Heart left ventricle (tissue), 16 donors: ENCODE data around the gene WDR90. TPM values are rescaled to one million over a fixed set of nuclear protein-coding genes. Genes with fewer than 3 reads are reported as not detected.

ENCODE experiments used
- ATAC-seq, 4 donors: fragments of 200-7000 bp; cut with Tn5 transposase; one replicate each; pipeline ENCODE4 v1.9.1; 2020 to 2022; ENCODE audit warnings: moderate library complexity in 4 of 4, mild to moderate bottlenecking in 3 of 4, moderate number of reproducible peaks in 1 of 4
- DNase-seq, 5 donors: peaks; one replicate each; pipeline ENCODE4 v3.0.0-alpha.2; 2020
- H3K27ac ChIP-seq, 12 donors: fragments of 200-600 bp; sonication (generic) in 4 of 12; one replicate each; pipeline versions ENCODE4 v1.5.0 to v1.8.0; 2016 to 2022; ENCODE audit warnings: mild to moderate bottlenecking in 2 of 12
- H3K27me3 ChIP-seq, 9 donors: fragments of 200-600 bp; sonication (generic) in 2 of 9; one replicate each; pipeline versions ENCODE4 v1.5.1 to v1.8.0; 2016 to 2022; ENCODE audit warnings: mild to moderate bottlenecking in 3 of 9
- H3K36me3 ChIP-seq, 9 donors: fragments of 200-600 bp; sonication (generic) in 2 of 9; one replicate each; pipeline versions ENCODE4 v1.5.0 to v1.8.0; 2018 to 2022; ENCODE audit warnings: mild to moderate bottlenecking in 2 of 9
- H3K4me1 ChIP-seq, 12 donors: fragments of 200-600 bp; sonication (generic) in 4 of 12; one replicate each; pipeline versions ENCODE4 v1.5.0 to v1.8.0; 2016 to 2022; ENCODE audit warnings: mild to moderate bottlenecking in 3 of 12
- H3K4me3 ChIP-seq, 12 donors: fragments of 200-600 bp; sonication (generic) in 4 of 12; one replicate each; pipeline versions ENCODE4 v1.5.0 to v1.8.0; 2017 to 2022; ENCODE audit warnings: mild to moderate bottlenecking in 9 of 12, moderate library complexity in 4 of 12
- H3K9me3 ChIP-seq, 12 donors: fragments of 200-600 bp; sonication (generic) in 4 of 12; one replicate each; pipeline versions ENCODE4 v1.5.0 to v1.8.0; 2016 to 2022; ENCODE audit warnings: mild to moderate bottlenecking in 1 of 12
- CTCF ChIP-seq, 12 donors: fragments of 200-600 bp; sonication (generic) in 4 of 12; IDR thresholded peaks; one replicate each; pipeline versions ENCODE4 v1.5.0 to v1.8.0; 2018 to 2022; ENCODE audit warnings: antibody characterized with exemption in 12 of 12, mild to moderate bottlenecking in 5 of 12
- POLR2A ChIP-seq, 2 donors: fragments of 450-650 bp; IDR thresholded peaks; one replicate each; pipeline ENCODE4 v1.6.1; 2017; ENCODE audit warnings: antibody characterized with exemption in 2 of 2, mild to moderate bottlenecking in 2 of 2, moderate library complexity in 2 of 2
- WGBS, 4 donors: extraction: QIAGEN DNeasy Blood & Tissue Kit in 2 of 4; methylation state at CpG; one replicate each; pipeline versions ENCODE4 v1.1.5 to v1.1.7; 2013 to 2018; 5-methylcytosine and 5-hydroxymethylcytosine counted together
- intact Hi-C, 10 donors: fragments of 100-400 bp; cut with DNase I; formaldehyde crosslinking; loops; one replicate each; pipeline versions ENCODE4 v1.11.1 to v1.14.2; 2022
- polyA plus RNA-seq, 2 donors: library from polyadenylated mRNA; stranded (reverse); fragments of 200-250 nt; gene quantifications; one replicate each; pipeline ENCODE4 v1.2.3, GENCODE V29; 2013
- total RNA-seq, 9 donors: library from RNA; depleted of rRNA in 2 of 9; stranded (reverse); fragments of >200 nt in 2 of 9; fragmentation: NEBNext Ultra II Directional in 3 of 9; extraction: Animal tissue kit (Norgen Biotek cat#: 25700) in 3 of 9; gene quantifications; one replicate each; pipeline versions ENCODE4 v1.1.0 to v1.2.4, GENCODE V29; 2016 to 2023
- donor health status: ischemic (EF 13 %, LVEDD 7.1; RV severe dilation, severe dysfunction).
- donor health status: healthy with polysubstance abuse.
- donor health status: DM: no; HTN: yes; CAD: no.
- donor health status: DM: no; HTN: no; CAD: no.
- donor health status: ischemic (EF 25% LVEDD 6.9; RV normal size, moderate dysfunction).
- donor health status: ischemic (EF 25% LVEDD 5.7; RV mildly dilated, moderate dysfunction).
- donor health status: healthy.
- donor health status: DM: yes; HTN: yes; CAD: no.
- donor health status: ischemic (EF 35%, LVEDD 5.7; RV mildly dilated, moderate dysfunction).
- donor health status: nonischemic (EF 11% LVEDD 7.7; RV severe dilation, severe dysfunction).
- donor health status: DM: yes; HTN: yes; CAD: no.
- donor health status: PGD.
- donor health status: ischemic (EF 29% LVEDD 5.4; RV normal size, mild dysfunction).
- donor health status: nonischemic (EF 23%, LVEDD 6.1; RV moderate dilation, normal function).

WDR90 gene
- total and polyA plus RNA-seq, 11 donors, result 3.7 to 17.4 (median 8.6) TPM

GRCh38 chr16:652454-653305, 3.5 kb downstream of the WDR90 start:
- no peaks in the 10 kb centered on the region for H3K27me3 ChIP-seq
- no peak for ATAC-seq
- peaks cover 0 to 30% (median 0%) of the 10 kb centered on the region in 9 donors for H3K36me3 ChIP-seq
- H3K27ac ChIP-seq, result no peak overlapping the region
- DNase-seq, result no peak
- no peak for TF ChIP-seq CTCF (IDR thresholded peaks at IDR 0.05)
- no peaks in the 10 kb centered on the region for H3K9me3 ChIP-seq
- intact Hi-C loops, result loop anchor here in 1 of 10 donors (10.0 kb wide), 1 partner anchor 68 kb away; no protein-coding TSS in a partner anchor
- H3K4me1 ChIP-seq, result peaks cover 3 to 30% (median 21%) of the 10 kb centered on the region in 12 donors
- 83 to 94% (median 85%) methylated on average over 10 to 28 of the region's 28 CpGs for WGBS, 4 donors
- H3K4me3 ChIP-seq, result no peak overlapping the region

- no peak overlapping the region for H3K27ac ChIP-seq
- H3K4me1 ChIP-seq, result peaks cover 3 to 16% (median 9%) of the 10 kb centered on the region in 12 donors
- WGBS, 4 donors, result 93 to 94% (median 93%) methylated on average over 12 of the region's 12 CpGs
- no peak for TF ChIP-seq CTCF (IDR thresholded peaks at IDR 0.05)
- no peak for TF ChIP-seq POLR2A (IDR thresholded peaks at IDR 0.05)
- DNase-seq, result no peak
- no peak overlapping the region for H3K4me3 ChIP-seq
- H3K9me3 ChIP-seq, result no peaks in the 10 kb centered on the region
- no peaks in the 10 kb centered on the region for H3K27me3 ChIP-seq
- intact Hi-C loops, result loop anchor here in 1 of 10 donors (10.0 kb wide), 1 partner anchor 69 kb away; no protein-coding TSS in a partner anchor
- ATAC-seq, result no peak
- H3K36me3 ChIP-seq, result peaks cover 0 to 33% (median 0%) of the 10 kb centered on the region in 9 donors
Measured at GRCh38 chr16:654034-654433, 4.9 kb downstream of the WDR90 start.

- ATAC-seq (no peak), DNase-seq (no peak)
- H3K4me3 ChIP-seq, result no peak overlapping the region
- intact Hi-C loops, result loop anchor here in 1 of 10 donors (10.0 kb wide), 1 partner anchor 73 kb away; no protein-coding TSS in a partner anchor
- 94 to 100% (median 96%) methylated on average over 7 to 22 of the region's 22 CpGs for WGBS, 4 donors
- H3K9me3 ChIP-seq, result no peaks in the 10 kb centered on the region
- no peaks in the 10 kb centered on the region for H3K27me3 ChIP-seq
- TF ChIP-seq POLR2A (IDR thresholded peaks at IDR 0.05) (no peak), CTCF (IDR thresholded peaks at IDR 0.05) (no peak)
- H3K27ac ChIP-seq, result no peak overlapping the region
- peaks cover 0 to 33% (median 0%) of the 10 kb centered on the region in 9 donors for H3K36me3 ChIP-seq
- H3K4me1 ChIP-seq, result peaks cover 0 to 16% (median 11%) of the 10 kb centered on the region in 12 donors
Measured at GRCh38 chr16:657487-657886, 8.3 kb downstream of the WDR90 start.
